ENCODE data around the gene TTPAL.

TTPAL gene

GRCh38 chr20:44532259-44532980, 56.7 kb downstream of the TTPAL start:
- DNase-seq (ENCODE audit: extremely low read depth in 1 of 2, low read depth in 1 of 2) = no peak

- DNase-seq (ENCODE audit: extremely low read depth in 1 of 2, low read depth in 1 of 2) = no peak
Measured at GRCh38 chr20:44532981-44533331, 57.3 kb downstream of the TTPAL start.

- no peak for DNase-seq (ENCODE audit: extremely low read depth in 1 of 2, low read depth in 1 of 2)
Measured at GRCh38 chr20:44533928-44534327, 58.3 kb downstream of the TTPAL start.

GRCh38 chr20:44536175-44536574, 60.5 kb downstream of the TTPAL start:
- no peak for DNase-seq (ENCODE audit: extremely low read depth in 1 of 2, low read depth in 1 of 2)

GRCh38 chr20:44537993-44538392, 62.3 kb downstream of the TTPAL start:
- no peak for DNase-seq (ENCODE audit: extremely low read depth in 1 of 2, low read depth in 1 of 2)

GRCh38 chr20:44540834-44541233, 65.2 kb downstream of the TTPAL start:
- no peak for DNase-seq (ENCODE audit: extremely low read depth in 1 of 2, low read depth in 1 of 2)

GRCh38 chr20:44541992-44542391, 66.3 kb downstream of the TTPAL start:
- DNase-seq (ENCODE audit: extremely low read depth in 1 of 2, low read depth in 1 of 2) = no peak

- DNase-seq (ENCODE audit: extremely low read depth in 1 of 2, low read depth in 1 of 2) = no peak
Measured at GRCh38 chr20:44542890-44543289, 67.2 kb downstream of the TTPAL start.

- DNase-seq (ENCODE audit: extremely low read depth in 1 of 2, low read depth in 1 of 2) = no peak
Measured at GRCh38 chr20:44543358-44543757, 67.7 kb downstream of the TTPAL start.

Data from activated CD8-positive, alpha-beta memory T cell treated with anti-CD3 and anti-CD28 coated beads for 1 hour (primary cell).